DMS114 treated with DMSO at 0.1 percent for 48 hours (cell line): Measurements from ENCODE around the gene KRTAP10-6.
"Not testable (repeated sequence)": the region's sequence is repeated elsewhere in the genome, so short reads cannot be mapped to it uniquely, and the experiment has no call there.

ENCODE experiments used
- DNase-seq: peaks from one replicate; lab custom pipeline; 2025; ENCODE audit not compliant: unreplicated experiment; lab: John Stamatoyannopoulos, UW

KRTAP10-6 gene, protein sequence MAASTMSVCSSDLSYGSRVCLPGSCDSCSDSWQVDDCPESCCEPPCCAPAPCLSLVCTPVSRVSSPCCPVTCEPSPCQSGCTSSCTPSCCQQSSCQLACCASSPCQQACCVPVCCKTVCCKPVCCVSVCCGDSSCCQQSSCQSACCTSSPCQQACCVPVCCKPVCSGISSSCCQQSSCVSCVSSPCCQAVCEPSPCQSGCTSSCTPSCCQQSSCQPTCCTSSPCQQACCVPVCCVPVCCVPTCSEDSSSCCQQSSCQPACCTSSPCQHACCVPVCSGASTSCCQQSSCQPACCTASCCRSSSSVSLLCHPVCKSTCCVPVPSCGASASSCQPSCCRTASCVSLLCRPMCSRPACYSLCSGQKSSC

DNA sequence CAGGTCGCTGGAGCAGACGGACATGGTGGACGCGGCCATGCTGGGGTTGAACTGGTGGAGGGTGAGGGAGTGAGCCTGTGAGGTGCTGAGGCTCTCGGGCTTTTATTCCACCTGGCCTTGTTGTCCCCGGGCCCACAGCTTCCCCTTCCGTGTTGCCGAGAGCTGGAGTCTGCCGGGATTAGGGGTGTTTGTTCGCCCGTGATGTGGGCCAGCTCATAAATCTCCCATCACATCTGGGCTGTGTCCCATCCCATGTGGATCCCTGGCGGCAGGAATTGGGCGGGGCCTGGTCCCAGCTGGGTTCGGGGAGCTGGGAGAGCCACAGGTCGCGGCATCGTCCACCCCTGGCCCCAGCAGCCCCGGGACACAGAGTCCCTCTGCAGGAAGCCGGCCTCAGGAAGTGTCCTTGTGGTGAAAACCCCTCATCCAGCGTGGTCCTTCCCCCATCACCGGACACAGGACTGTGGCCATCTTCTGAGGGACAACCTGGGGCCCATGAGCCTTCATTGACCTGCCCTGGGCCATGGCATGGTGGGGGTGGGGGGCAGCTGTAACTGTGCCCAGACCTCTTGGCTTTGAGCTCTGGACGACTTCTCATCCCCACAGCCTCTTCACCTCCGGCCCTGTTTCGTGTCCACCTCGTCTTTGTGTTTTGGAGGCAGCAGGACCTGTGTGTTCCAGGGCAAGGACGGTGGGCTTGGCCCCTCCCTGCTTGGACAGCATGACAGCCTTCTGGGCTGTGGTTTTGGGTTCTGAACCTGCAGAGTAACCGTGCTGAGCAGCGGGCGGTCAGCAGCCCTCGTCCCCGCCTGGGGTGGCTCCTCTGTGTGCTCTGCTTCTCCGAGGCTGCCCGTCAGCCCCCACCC lies at the start of gene KRTAP10-6:
Gene KRTAP10-6, minus strand, starts transcription at position 60 of the 866 bp plus-strand sequence. Its CDS starts 21 bp downstream, at position 39.
- DNase-seq = no peak

DNA sequence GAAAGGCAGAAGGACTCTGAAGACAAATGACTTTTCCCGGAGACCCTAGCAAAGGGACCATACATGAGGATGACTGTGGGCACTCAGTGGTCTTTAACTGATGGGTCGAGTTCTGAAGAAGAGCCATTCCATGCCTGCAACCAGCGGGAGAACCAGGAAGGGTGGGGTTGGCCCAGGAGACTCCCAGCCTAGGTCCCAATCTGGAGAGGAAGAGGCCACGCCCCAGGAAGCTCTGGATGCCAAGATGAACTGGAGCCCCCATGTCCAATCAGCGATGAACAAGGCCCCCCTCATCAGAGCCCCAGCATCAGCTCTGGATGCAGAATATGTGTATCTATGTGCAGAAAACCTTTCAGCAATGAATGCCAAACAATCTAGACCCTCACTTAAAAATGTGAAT lies 48.5 kb upstream of the KRTAP10-6 start:
- no peak for DNase-seq

DNA sequence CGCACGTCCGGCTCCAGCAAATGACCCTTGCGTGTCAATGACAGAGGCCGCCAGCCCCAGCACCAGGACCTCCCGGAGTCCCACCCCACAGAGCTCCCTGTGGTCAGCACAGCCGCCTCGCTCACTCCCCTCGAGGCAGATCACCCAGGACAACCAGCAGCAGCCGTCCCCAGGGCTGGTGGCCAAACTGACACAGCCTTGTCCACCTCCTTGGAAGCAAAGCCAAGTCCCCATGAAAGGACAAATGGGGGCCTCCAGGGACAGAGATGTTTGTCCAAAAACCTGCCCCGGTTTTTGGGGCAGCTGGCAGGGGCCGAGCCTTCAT lies 47.0 kb upstream of the KRTAP10-6 start:
- DNase-seq = no peak

DNA sequence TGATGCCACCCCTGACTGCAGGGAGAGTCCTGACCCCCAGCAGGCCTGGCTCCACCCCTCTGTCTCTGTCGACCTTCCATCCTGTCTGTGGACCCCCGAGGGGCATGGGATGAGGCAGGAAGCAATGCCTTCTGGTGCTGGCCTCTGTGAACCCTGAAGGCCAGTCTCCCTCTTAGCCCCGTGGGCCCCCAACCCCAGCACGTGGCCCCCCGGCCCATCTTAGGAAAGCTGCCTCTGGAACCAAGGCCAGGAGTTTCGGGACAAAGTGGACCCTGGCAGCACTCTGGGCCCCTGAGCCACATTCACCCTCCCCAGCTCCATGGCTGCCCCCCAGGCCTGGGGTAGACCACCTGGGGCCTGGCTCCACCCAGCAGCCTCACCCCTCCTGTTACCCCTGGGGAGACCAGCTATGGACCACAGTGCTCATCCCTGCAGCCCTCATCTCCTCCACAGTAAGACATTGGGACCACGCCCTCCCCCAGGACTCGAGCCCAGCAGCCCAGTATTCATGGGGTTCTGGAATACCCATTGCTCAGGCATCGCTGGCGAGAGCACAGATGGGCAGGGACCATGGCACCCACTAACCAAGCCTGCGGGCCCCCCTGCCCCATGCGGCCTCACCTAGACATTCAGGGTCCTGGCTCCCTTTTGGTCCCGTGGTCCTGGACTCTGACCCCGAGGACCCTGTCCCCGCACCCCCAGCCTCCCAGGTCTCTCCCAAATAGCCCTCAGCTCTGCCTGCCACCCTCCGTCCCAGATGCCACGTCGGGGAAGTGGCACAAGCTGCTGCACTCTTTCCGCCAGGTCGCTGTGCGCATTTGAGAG lies 46.4 kb upstream of the KRTAP10-6 start:
- not testable (repeated sequence) for DNase-seq

DNA sequence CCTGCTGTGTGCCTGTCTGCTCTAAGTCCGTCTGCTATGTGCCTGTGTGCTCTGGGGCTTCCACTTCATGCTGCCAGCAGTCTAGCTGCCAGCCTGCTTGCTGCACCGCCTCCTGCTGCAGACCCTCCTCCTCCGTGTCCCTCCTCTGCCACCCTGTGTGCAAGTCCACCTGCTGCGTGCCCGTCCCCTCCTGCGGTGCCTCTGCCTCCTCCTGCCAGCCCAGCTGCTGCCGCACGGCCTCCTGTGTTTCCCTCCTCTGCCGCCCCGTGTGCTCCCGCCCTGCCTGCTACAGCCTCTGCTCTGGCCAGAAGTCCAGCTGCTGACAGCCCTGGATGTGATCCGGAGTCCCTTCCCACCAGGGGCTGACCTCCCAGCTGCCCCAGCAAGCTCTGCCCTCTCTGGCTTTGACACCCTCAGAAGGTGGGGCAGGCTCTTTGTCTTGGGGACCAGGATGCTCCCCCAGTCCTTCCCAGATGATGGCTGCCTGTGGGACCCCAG lies 45.6 kb upstream of the KRTAP10-6 start:
- DNase-seq = not testable (repeated sequence)

DNA sequence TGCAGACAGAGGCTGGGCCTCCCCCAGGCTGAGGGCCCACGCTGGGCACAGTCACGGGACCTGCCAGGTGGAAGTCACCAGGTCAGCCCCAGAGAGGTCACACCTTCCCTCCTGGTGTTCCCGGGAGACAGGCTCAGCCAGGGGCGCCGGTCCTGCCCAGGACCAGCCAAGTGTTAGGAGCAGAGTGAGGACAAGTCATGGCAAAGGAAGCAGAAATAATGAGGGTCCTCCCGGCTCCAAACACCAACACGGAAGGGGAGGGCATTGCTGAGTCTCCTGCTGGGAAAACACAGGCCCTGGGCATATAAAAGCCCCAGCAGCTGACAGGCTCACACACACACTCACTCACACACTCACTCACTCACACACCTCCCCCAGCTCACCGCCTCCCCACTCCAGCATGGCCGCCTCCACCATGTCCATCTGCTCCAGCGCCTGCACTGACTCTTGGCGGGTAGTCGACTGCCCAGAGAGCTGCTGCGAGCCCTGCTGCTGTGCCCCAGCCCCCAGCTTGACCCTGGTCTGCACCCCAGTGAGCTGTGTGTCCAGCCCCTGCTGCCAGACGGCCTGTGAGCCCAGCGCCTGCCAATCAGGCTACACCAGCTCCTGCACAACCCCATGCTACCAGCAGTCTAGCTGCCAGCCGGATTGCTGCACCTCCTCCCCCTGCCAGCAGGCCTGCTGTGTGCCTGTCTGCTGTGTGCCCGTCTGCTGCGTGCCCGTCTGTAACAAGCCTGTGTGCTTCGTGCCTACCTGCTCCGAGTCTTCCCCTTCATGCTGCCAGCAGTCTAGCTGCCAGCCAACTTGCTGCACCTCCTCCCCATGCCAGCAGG lies 44.9 kb upstream of the KRTAP10-6 start, which contains the start of gene KRTAP10-10:
Gene KRTAP10-10, plus strand, starts transcription at position 339 of the 833 bp plus-strand sequence. Its CDS starts 62 bp downstream, at position 401.
- no peak for DNase-seq

DNA sequence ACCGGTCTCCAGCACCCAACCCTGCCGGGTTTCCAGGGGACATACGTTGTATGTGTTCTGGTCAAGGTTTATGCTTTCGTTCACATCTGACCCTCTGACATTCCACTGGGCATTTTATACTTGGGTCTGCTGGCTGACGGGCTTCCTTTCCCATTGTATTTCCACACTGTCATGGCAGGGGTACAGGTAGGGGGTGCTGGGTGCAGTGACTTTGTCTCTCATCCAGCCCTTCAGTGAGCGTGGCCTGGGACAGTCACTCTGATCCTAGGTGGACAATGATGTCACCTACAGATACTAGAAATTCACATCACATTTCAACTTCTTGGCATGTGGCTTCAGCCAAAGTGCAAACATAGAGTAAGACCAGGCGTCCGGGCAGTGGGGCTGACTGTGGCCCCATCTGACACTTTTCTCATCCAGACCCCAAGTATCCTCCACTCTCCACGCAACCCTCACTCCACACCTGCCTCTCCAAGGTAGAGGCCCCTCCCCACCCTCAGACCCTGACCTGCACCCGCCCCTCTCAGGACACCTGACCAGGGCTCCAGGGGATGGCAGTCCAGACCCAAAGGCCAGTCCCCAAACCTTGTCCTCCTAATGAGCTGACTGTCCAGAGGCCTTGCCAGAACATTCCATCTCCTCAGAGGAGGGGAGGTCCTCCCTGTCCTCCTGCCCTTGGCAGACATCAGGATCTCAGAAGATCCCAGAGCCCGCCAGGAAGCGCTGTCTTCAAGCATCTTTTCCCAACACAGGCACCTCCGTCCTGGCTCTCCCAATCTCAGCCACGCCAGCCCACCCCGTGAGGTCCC lies 44.1 kb upstream of the KRTAP10-6 start:
- no peak for DNase-seq

DNA sequence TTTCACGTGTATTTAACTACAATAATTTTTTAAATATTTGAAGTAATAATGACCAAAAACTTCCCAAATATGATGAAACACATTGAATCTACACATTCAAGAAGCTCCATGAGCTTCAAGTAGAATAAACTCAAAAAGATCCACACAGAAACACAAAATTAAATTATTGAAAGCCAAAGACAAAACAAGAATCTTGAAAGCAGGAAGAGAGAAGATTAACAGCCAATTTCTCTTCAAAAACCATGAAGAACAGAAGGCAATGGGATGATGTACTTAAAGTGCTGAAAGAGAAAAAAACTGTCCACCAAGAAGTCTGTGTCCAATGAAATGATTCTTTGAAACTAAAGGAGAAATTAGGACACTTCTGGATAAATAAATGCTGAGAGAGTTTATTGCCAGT lies 39.8 kb upstream of the KRTAP10-6 start:
- no peak for DNase-seq

DNA sequence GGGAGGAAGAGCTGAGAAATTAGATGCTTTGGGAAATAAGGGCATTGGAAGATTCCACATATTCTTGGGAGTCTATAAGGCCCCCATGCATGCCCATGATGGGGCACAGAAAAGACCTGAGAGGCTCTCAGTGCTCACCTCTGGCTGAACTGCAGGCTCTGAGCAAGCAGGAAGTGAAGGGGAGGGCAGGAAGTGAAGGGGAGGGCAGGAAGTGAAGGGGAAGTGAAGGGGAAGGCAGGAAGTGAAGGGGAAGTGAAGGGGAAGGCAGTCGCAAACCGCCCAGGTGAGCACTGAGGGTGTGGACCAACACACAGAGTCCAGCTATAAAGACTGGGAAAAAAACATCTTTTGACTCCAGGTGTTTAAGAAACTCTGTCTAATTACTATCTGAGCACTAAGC lies 38.1 kb upstream of the KRTAP10-6 start:
- DNase-seq = no peak

DNA sequence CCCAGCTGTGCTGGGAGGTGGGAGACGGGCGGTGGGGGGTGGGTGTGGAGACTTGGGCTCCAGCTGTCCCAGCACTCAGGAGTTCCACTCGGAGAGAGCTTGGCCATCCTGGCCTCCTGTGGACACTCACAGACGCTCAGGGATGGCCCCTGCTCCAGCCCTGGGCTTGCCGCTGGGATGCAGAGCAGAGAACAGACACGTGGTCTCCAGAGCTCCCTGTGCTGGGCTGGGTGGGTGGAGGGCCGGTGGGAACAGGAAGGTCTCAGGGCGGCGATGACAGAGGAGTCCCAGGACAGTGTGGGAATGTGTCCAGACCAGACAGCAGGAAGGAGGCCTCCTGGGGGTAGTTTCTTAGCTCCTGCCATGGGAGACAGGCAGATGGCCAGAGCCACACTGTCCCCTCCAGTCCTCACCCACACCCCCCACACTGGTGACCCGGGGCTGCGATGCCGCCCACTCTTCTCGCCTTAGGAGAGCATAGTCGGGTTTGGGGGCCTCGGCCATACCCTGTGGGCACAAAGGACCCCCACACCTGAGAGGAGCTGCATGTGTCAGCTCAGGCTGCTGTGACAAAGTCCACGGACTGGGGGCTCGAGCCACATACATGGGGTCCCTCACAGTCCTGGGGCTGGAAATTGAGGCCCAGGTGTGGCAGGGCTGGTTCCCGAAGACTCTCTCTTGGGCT lies 36.5 kb upstream of the KRTAP10-6 start:
- DNase-seq = no peak

DNA sequence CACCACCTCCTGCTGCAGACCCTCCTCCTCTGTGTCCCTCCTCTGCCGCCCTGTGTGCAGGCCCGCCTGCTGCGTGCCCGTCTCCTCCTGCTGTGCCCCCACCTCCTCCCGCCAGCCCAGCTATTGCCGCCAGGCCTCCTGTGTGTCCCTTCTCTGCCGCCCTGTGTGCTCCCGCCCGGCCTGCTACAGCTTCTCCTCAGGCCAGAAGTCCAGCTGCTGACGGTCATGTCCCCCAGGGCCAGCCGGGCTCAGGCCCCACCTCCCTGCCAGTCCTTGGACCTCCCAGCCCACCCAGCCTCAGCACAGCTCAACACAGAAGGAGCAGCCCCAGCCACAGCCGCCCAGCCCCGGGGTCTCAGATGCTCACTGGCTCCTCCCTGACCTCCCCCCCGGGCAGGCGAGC lies 35.5 kb upstream of the KRTAP10-6 start:
- not testable (repeated sequence) for DNase-seq

DNA sequence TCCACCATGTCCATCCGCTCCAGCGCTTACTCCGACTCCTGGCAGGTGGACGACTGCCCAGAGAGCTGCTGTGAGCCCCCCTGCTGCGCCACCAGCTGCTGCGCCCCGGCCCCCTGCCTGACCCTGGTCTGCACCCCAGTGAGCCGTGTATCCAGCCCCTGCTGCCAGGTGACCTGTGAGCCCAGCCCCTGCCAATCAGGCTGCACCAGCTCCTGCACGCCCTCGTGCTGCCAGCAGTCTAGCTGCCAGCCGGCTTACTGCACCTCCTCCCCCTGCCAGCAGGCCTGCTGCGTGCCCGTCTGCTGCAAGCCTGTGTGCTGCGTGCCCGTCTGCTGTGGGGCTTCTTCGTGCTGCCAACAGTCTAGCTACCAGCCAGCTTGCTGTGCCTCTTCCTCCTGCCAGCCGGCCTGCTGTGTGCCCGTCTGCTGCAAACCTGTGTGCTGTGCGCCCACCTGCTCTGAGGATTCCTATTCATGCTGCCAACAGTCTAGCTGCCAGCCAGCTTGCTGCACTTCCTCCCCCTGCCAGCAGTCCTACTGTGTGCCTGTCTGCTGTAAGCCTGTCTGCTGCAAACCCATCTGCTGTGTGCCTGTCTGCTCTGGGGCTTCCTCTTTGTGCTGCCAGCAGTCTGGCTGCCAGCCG lies 35.0 kb upstream of the KRTAP10-6 start:
- not testable (repeated sequence) for DNase-seq

DNA sequence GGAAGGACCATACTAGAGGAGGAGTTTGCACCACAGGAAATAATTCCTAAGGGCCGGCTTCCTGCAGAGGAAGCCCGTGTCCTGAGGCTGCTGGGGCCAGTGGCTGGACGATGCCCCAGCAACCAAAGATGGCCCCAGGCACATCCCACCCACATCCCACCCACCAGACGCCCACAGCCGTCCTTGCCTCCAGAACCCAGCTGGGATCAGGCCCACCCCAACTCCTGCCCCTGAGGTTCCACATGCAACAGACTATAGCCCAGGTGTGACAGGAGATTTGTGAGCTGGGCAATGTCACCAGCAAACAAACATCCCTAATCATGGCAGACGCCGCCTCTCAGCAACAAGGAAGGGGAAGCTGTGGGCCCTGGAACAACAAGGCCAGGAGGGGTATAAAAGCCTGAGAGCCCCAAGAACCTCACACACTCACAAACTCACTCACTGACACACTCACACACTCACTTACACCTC lies 34.4 kb upstream of the KRTAP10-6 start, which contains the start of gene KRTAP10-9:
Gene KRTAP10-9, plus strand, starts transcription at position 421 of the 471 bp plus-strand sequence. CDS start 79 bp downstream, outside the sequence.
- no peak for DNase-seq

DNA sequence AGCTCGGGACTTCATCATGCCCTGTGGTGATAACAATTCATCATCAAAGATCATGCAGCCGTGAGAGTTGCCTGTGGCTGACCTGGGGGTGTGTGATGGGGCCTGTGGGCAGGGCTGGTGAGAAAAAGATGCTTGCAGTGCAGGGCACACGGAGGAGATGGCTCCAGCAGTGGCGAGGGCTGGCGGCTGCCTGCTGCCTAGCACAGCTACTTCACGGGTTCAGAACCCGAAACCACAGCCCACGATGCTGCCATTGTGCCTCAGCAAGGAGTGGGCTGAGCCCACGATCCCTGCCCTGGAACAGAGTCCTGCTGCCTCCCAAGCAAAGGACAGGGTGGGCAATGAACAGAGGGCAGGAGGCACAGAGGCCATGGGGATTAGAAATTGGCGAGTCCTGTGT lies 34.0 kb upstream of the KRTAP10-6 start:
- no peak for DNase-seq

DNA sequence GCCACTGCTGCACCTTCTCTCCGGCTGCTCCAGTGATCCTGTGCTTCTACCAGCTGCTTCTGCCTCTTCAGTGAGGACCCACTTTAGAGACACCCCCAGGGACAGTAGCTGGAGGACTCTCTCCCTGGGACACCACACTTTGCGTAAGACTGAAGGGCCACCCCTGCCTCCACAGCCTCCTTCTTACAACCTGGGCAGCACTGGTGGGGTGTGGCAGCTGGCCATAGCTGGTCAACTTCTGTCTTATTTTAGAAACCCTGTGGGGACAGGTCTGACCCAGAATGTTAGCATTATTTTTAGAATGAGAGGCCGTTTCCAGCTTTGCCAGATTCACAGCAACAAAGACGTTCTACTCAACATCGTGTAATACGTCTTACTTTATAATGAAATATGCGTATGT lies 33.5 kb upstream of the KRTAP10-6 start:
- DNase-seq = no peak

DNA sequence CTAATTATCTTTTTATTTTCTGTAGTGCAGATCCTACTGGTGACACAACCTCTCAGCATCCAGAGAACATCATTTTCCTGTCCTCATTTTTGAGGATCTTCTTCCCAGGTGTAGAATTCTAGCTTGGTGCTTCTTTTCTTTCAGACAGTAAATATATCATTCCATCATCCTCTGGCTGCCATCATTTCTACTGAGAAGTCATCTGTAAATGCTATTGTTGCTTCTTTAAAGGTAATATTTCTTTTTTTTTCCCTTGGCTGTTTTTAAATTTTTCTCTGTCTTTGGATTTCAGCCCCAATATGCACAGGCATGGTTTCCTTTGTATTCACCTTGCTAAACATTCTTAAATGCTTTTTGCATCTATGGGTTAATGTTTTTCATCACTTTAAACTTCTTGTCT lies 31.3 kb upstream of the KRTAP10-6 start:
- no peak for DNase-seq

DNA sequence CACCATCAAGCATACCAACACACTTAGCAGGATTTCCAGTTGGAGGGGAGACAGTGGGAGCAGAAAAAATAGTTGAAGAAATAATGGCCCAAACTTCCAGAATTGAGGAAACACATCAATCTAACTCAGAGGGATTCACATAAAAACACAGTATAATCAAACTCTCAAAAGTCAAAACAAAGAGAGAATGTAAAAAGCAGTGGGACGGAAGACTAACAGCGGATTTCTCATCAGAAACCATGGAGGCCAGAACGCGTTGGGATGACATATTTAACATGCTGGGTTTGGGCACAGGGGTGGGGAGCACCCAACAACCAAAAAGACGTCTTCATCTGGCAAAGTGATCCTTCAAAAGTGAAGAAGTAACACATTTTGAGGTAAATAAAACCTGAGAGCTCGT lies 27.6 kb upstream of the KRTAP10-6 start:
- no peak for DNase-seq

DNA sequence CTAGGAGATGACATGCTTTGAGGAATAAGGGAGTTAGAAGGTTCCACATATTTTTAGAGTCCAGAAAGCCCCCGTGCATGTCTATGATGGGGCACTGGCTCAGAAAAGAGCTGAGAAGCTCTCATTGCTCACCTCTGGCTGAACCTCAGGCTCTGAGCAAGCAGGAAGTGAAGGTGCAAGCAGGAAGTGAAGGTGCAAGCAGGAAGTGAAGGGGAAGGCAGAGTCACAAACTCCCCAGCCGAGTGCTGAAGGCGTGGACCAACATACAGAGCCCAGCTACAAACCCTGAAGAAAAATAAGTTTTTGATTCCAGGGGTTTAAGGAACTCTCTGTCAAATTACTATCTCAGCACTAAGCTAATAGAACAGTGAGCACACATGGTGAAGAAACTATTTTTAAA lies 26.6 kb upstream of the KRTAP10-6 start:
- DNase-seq = no peak
